ENCODE data around the gene OR10H4.

DNA sequence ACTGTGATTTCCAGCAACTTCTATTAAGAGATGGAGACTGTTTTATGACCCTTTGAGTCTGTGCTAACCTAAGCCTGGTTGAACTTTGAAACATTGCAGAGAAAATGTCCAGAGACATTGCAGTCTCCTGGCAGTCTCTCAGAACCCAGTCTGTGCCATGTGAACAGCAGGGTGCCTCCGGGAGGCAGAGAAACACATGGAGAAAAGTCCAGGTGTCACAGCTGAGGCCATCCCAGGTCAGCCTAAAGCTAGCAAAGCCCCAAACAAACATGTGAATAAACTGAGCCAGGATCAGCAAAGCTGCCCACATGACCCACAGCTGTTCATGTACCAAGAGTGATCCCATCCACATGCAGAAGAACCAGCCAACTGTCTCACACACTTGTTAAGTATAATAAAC is 22.3 kb upstream of the OR10H4 start:
- TF ChIP-seq, protein P1, sequence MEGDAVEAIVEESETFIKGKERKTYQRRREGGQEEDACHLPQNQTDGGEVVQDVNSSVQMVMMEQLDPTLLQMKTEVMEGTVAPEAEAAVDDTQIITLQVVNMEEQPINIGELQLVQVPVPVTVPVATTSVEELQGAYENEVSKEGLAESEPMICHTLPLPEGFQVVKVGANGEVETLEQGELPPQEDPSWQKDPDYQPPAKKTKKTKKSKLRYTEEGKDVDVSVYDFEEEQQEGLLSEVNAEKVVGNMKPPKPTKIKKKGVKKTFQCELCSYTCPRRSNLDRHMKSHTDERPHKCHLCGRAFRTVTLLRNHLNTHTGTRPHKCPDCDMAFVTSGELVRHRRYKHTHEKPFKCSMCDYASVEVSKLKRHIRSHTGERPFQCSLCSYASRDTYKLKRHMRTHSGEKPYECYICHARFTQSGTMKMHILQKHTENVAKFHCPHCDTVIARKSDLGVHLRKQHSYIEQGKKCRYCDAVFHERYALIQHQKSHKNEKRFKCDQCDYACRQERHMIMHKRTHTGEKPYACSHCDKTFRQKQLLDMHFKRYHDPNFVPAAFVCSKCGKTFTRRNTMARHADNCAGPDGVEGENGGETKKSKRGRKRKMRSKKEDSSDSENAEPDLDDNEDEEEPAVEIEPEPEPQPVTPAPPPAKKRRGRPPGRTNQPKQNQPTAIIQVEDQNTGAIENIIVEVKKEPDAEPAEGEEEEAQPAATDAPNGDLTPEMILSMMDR (IDR thresholded peaks at IDR 0.05), result no peak
- TF ChIP-seq POLR2A (IDR thresholded peaks at IDR 0.05), result no peak

Data from ovary (tissue), 3 donors.